Measurements from ENCODE around the gene IL16.
A peak's percentile ranks its signal among the peaks of the same experiment; 100 is the strongest.
"Not testable (repeated sequence)": the region's sequence is repeated elsewhere in the genome, so short reads cannot be mapped to it uniquely, and the experiment has no call there.

Gene IL16

GRCh38 chr15:81346611-81347010, 149.9 kb downstream of the IL16 start:
- CTCF ChIA-PET = no interaction called here
- POLR2A ChIA-PET = no interaction called here
- WGBS (ENCODE audit: insufficient coverage) = no CpG with 5 or more reads among the region's 2 CpGs

GRCh38 chr15:81347910-81348309, 151.2 kb downstream of the IL16 start:
- ChIA-PET CTCF (no interaction called here), POLR2A (no interaction called here)
- H3K4me1 ChIP-seq (ENCODE audit: control extremely low read depth in 1 of 4, control insufficient read depth in 4 of 4, insufficient read depth in 4 of 4, low read length in 3 of 4) = no peaks in the 10 kb centered on the region
- no peak overlapping the region for H3K27ac ChIP-seq (ENCODE audit: insufficient read depth in 1 of 2, low read depth in 1 of 2, low read length in 2 of 2, poor library complexity in 1 of 2, severe bottlenecking in 2 of 2)
- no peaks in the 10 kb centered on the region for H3K9me3 ChIP-seq (ENCODE audit: control extremely low read depth in 1 of 5, control insufficient read depth in 4 of 5, insufficient read depth in 2 of 5, low read depth in 1 of 5, low read length in 4 of 5)
- 100% methylated on average over 2 of the region's 4 CpGs for WGBS (ENCODE audit: insufficient coverage)
- no peak overlapping the region for H3K4me3 ChIP-seq (ENCODE audit: control insufficient read depth in 1 of 7, extremely low read depth in 1 of 7, insufficient read depth in 4 of 7, low read depth in 2 of 7, low read length in 6 of 7)
- DNase-seq = no peak
- H3K36me3 ChIP-seq (ENCODE audit: control insufficient read depth in 4 of 4, insufficient read depth in 4 of 4, low read length in 3 of 4) = no peaks in the 10 kb centered on the region
- H3K27me3 ChIP-seq (replicated peaks in 2 of 5; ENCODE audit: control insufficient read depth in 4 of 5, insufficient read depth in 5 of 5, low read length in 4 of 5) = no peaks in the 10 kb centered on the region

More at GRCh38 chr15:81346611-81347010, 149.9 kb downstream of the IL16 start:
- DNase-seq = no peak
- no peaks in the 10 kb centered on the region for H3K9me3 ChIP-seq (ENCODE audit: control extremely low read depth in 1 of 5, control insufficient read depth in 4 of 5, insufficient read depth in 2 of 5, low read depth in 1 of 5, low read length in 4 of 5)
- no peak overlapping the region for H3K27ac ChIP-seq (ENCODE audit: insufficient read depth in 1 of 2, low read depth in 1 of 2, low read length in 2 of 2, poor library complexity in 1 of 2, severe bottlenecking in 2 of 2)
- H3K4me3 ChIP-seq (ENCODE audit: control insufficient read depth in 1 of 7, extremely low read depth in 1 of 7, insufficient read depth in 4 of 7, low read depth in 2 of 7, low read length in 6 of 7) = no peak overlapping the region
- no peaks in the 10 kb centered on the region for H3K27me3 ChIP-seq (replicated peaks in 2 of 5; ENCODE audit: control insufficient read depth in 4 of 5, insufficient read depth in 5 of 5, low read length in 4 of 5)
- H3K36me3 ChIP-seq (ENCODE audit: control insufficient read depth in 4 of 4, insufficient read depth in 4 of 4, low read length in 3 of 4) = no peaks in the 10 kb centered on the region
- no peaks in the 10 kb centered on the region for H3K4me1 ChIP-seq (ENCODE audit: control extremely low read depth in 1 of 4, control insufficient read depth in 4 of 4, insufficient read depth in 4 of 4, low read length in 3 of 4)

DNA sequence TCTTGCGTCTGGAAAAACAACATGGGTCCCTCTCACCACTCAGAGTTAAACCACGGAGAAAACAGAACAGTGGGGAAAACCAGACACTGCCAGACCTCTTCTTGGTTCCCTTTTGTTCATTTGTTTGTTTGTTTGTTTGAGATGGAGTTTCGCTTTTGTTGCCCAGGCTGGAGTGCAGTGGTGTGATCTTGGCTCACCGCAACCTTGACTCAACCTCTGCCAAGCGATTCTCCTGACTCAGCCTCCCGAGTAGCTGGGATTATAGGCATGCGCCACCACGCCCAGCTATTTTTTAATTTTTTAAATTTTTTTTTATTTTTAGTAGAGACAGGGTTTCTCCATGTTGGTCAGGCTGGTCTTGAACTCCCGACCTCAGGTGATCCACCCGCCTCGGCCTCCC, 152.0 kb downstream of the IL16 start:
- POLR2A ChIA-PET; H3K9me3 ChIP-seq (ENCODE audit: control extremely low read depth in 1 of 5, control insufficient read depth in 4 of 5, insufficient read depth in 2 of 5, low read depth in 1 of 5, low read length in 4 of 5); DNase-seq; H3K27ac ChIP-seq (ENCODE audit: insufficient read depth in 1 of 2, low read depth in 1 of 2, low read length in 2 of 2, poor library complexity in 1 of 2, severe bottlenecking in 2 of 2); CTCF ChIA-PET; H3K27me3 ChIP-seq (replicated peaks in 2 of 5; ENCODE audit: control insufficient read depth in 4 of 5, insufficient read depth in 5 of 5, low read length in 4 of 5); H3K4me1 ChIP-seq (ENCODE audit: control extremely low read depth in 1 of 4, control insufficient read depth in 4 of 4, insufficient read depth in 4 of 4, low read length in 3 of 4); H3K36me3 ChIP-seq (ENCODE audit: control insufficient read depth in 4 of 4, insufficient read depth in 4 of 4, low read length in 3 of 4); H3K4me3 ChIP-seq (ENCODE audit: control insufficient read depth in 1 of 7, extremely low read depth in 1 of 7, insufficient read depth in 4 of 7, low read depth in 2 of 7, low read length in 6 of 7): not testable (repeated sequence)
- 100% methylated on average over 4 of the region's 11 CpGs for WGBS (ENCODE audit: insufficient coverage)

- H3K36me3 ChIP-seq (ENCODE audit: control insufficient read depth in 4 of 4, insufficient read depth in 4 of 4, low read length in 3 of 4) = no peaks in the 10 kb centered on the region
- H3K27ac ChIP-seq (ENCODE audit: insufficient read depth in 1 of 2, low read depth in 1 of 2, low read length in 2 of 2, poor library complexity in 1 of 2, severe bottlenecking in 2 of 2) = no peak overlapping the region
- 94% methylated on average over 3 of the region's 3 CpGs for WGBS (ENCODE audit: insufficient coverage)
- no peaks in the 10 kb centered on the region for H3K4me1 ChIP-seq (ENCODE audit: control extremely low read depth in 1 of 4, control insufficient read depth in 4 of 4, insufficient read depth in 4 of 4, low read length in 3 of 4)
- no peak overlapping the region for H3K4me3 ChIP-seq (ENCODE audit: control insufficient read depth in 1 of 7, extremely low read depth in 1 of 7, insufficient read depth in 4 of 7, low read depth in 2 of 7, low read length in 6 of 7)
- CTCF ChIA-PET = no interaction called here
- H3K27me3 ChIP-seq (replicated peaks in 2 of 5; ENCODE audit: control insufficient read depth in 4 of 5, insufficient read depth in 5 of 5, low read length in 4 of 5) = no peaks in the 10 kb centered on the region
- no peak for DNase-seq
- no peaks in the 10 kb centered on the region for H3K9me3 ChIP-seq (ENCODE audit: control extremely low read depth in 1 of 5, control insufficient read depth in 4 of 5, insufficient read depth in 2 of 5, low read depth in 1 of 5, low read length in 4 of 5)
- POLR2A ChIA-PET = no interaction called here
Measured at GRCh38 chr15:81349271-81349670, 152.6 kb downstream of the IL16 start.

DNA sequence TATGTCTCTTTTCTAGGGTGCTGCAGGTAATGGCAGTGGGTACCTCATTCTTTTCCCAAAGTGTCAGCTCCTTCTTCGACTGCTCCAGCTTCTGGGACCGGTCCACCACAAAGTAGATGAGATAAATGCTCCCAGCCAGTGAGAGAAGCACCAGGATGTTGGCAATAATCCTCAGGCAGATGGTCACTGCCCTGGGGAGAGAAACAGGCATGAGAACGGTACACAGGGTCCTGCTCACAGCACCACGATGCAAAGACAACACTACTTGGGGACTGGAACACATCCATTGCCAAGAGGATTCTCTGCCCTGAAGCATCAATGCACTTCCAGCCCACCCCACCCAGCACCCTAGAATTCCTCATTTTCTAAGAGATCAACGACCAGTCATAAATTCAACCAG, 155.0 kb downstream of the IL16 start:
- no peaks in the 10 kb centered on the region for H3K36me3 ChIP-seq (ENCODE audit: control insufficient read depth in 4 of 4, insufficient read depth in 4 of 4, low read length in 3 of 4)
- no peaks in the 10 kb centered on the region for H3K4me1 ChIP-seq (ENCODE audit: control extremely low read depth in 1 of 4, control insufficient read depth in 4 of 4, insufficient read depth in 4 of 4, low read length in 3 of 4)
- no peak overlapping the region for H3K27ac ChIP-seq (ENCODE audit: insufficient read depth in 1 of 2, low read depth in 1 of 2, low read length in 2 of 2, poor library complexity in 1 of 2, severe bottlenecking in 2 of 2)
- WGBS (ENCODE audit: insufficient coverage) = 97% methylated on average over 3 of the region's 5 CpGs
- H3K9me3 ChIP-seq (ENCODE audit: control extremely low read depth in 1 of 5, control insufficient read depth in 4 of 5, insufficient read depth in 2 of 5, low read depth in 1 of 5, low read length in 4 of 5) = no peaks in the 10 kb centered on the region
- no peak for DNase-seq
- H3K4me3 ChIP-seq (ENCODE audit: control insufficient read depth in 1 of 7, extremely low read depth in 1 of 7, insufficient read depth in 4 of 7, low read depth in 2 of 7, low read length in 6 of 7) = no peak overlapping the region
- ChIA-PET POLR2A (interaction anchor here (0.6 kb wide), 1 partner anchor 18 kb away, joined by 3 read pairs; no protein-coding TSS in a partner anchor), CTCF (no interaction called here)
- no peaks in the 10 kb centered on the region for H3K27me3 ChIP-seq (replicated peaks in 2 of 5; ENCODE audit: control insufficient read depth in 4 of 5, insufficient read depth in 5 of 5, low read length in 4 of 5)

GRCh38 chr15:81356252-81356651, 159.6 kb downstream of the IL16 start:
- POLR2A ChIA-PET = interaction anchor here (0.6 to 0.8 kb wide), 2 partner anchors 11 to 16 kb away, joined by 3 read pairs; no protein-coding TSS in a partner anchor
- 98% methylated on average over 5 of the region's 5 CpGs for WGBS (ENCODE audit: insufficient coverage)

GRCh38 chr15:81357180-81357686, 160.6 kb downstream of the IL16 start:
- peak in 1 of 3 donors; percentile 6 for DNase-seq
- POLR2A ChIA-PET = no interaction called here

More at GRCh38 chr15:81356252-81356651, 159.6 kb downstream of the IL16 start:
- DNase-seq = no peak
- no peak overlapping the region for H3K27ac ChIP-seq (ENCODE audit: insufficient read depth in 1 of 2, low read depth in 1 of 2, low read length in 2 of 2, poor library complexity in 1 of 2, severe bottlenecking in 2 of 2)
- H3K4me1 ChIP-seq (ENCODE audit: control extremely low read depth in 1 of 4, control insufficient read depth in 4 of 4, insufficient read depth in 4 of 4, low read length in 3 of 4) = no peaks in the 10 kb centered on the region
- no peaks in the 10 kb centered on the region for H3K9me3 ChIP-seq (ENCODE audit: control extremely low read depth in 1 of 5, control insufficient read depth in 4 of 5, insufficient read depth in 2 of 5, low read depth in 1 of 5, low read length in 4 of 5)
- no peaks in the 10 kb centered on the region for H3K27me3 ChIP-seq (replicated peaks in 2 of 5; ENCODE audit: control insufficient read depth in 4 of 5, insufficient read depth in 5 of 5, low read length in 4 of 5)
- CTCF ChIA-PET = interaction anchor here (0.6 to 1.8 kb wide), 4 partner anchors 17 to 827 kb away, joined by 3 to 5 read pairs (median 4); partner anchors contain the start of gene TMC3
- no peak overlapping the region for H3K4me3 ChIP-seq (ENCODE audit: control insufficient read depth in 1 of 7, extremely low read depth in 1 of 7, insufficient read depth in 4 of 7, low read depth in 2 of 7, low read length in 6 of 7)
- no peaks in the 10 kb centered on the region for H3K36me3 ChIP-seq (ENCODE audit: control insufficient read depth in 4 of 4, insufficient read depth in 4 of 4, low read length in 3 of 4)

More at GRCh38 chr15:81357180-81357686, 160.6 kb downstream of the IL16 start:
- Histone ChIP-seq H3K4me3 (ENCODE audit: control insufficient read depth in 1 of 7, extremely low read depth in 1 of 7, insufficient read depth in 4 of 7, low read depth in 2 of 7, low read length in 6 of 7) (no peak overlapping the region), H3K27ac (ENCODE audit: insufficient read depth in 1 of 2, low read depth in 1 of 2, low read length in 2 of 2, poor library complexity in 1 of 2, severe bottlenecking in 2 of 2) (no peak overlapping the region), H3K4me1 (ENCODE audit: control extremely low read depth in 1 of 4, control insufficient read depth in 4 of 4, insufficient read depth in 4 of 4, low read length in 3 of 4) (no peaks in the 10 kb centered on the region), H3K9me3 (ENCODE audit: control extremely low read depth in 1 of 5, control insufficient read depth in 4 of 5, insufficient read depth in 2 of 5, low read depth in 1 of 5, low read length in 4 of 5) (no peaks in the 10 kb centered on the region), H3K27me3 (replicated peaks in 2 of 5; ENCODE audit: control insufficient read depth in 4 of 5, insufficient read depth in 5 of 5, low read length in 4 of 5) (no peaks in the 10 kb centered on the region), H3K36me3 (ENCODE audit: control insufficient read depth in 4 of 4, insufficient read depth in 4 of 4, low read length in 3 of 4) (no peaks in the 10 kb centered on the region)
- CTCF ChIA-PET = interaction anchor here (0.8 to 1.8 kb wide), 4 partner anchors 15 to 202 kb away, joined by 4 to 6 read pairs (median 4); no protein-coding TSS in a partner anchor
- WGBS (ENCODE audit: insufficient coverage) = 91% methylated on average over 6 of the region's 6 CpGs

All from common myeloid progenitor, CD34-positive (primary cell).